HEK293 (cell line): ENCODE results near the gene ATP6AP2.

ENCODE experiments used
- CTCF ChIA-PET: fragments of 350-600 bp; formaldehyde crosslinking; extraction: SDS; loops from one replicate; lab custom pipeline; 2021; ENCODE audit warnings: antibody characterized with exemption; lab: Yijun Ruan, JAX
- POLR2A ChIA-PET: fragments of 300-600 bp; formaldehyde crosslinking; extraction: SDS; loops from one replicate; lab custom pipeline; 2020; ENCODE audit warnings: antibody characterized with exemption, inconsistent platforms; lab: Yijun Ruan, JAX
- H3K27ac ChIP-seq: fragments of 200-500 bp; sonication (Bioruptor generic); 2 replicates; pipeline ENCODE4 v1.5.1; 2014; ENCODE audit warnings: low read depth, low read length, control low read depth, inconsistent platforms; ENCODE audit errors: extremely low read depth
- H3K36me3 ChIP-seq, 2 experiments: fragments of 200-500 bp in 1 of 2; sonication (Bioruptor generic) in 1 of 2; 1 replicate in 1 of 2; 2 replicates in 1 of 2; pipeline ENCODE4 v1.5.1; 2014 to 2017; ENCODE audit warnings: inconsistent platforms in 2 of 2, low read length in 2 of 2; ENCODE audit not compliant: control insufficient read depth in 2 of 2, insufficient read depth in 1 of 2
- H3K4me1 ChIP-seq: fragments of 200-500 bp; sonication (Bioruptor generic); 2 replicates; pipeline ENCODE4 v1.5.1; 2014; ENCODE audit warnings: mild to moderate bottlenecking, low read length, inconsistent platforms; ENCODE audit not compliant: control insufficient read depth, insufficient read depth
- H3K4me3 ChIP-seq: 2 replicates; pipeline ENCODE4 v1.5.1; 2011; ENCODE audit warnings: low read depth, mild to moderate bottlenecking, control low read depth, low read length, moderate library complexity
- H3K9me3 ChIP-seq: fragments of 200-500 bp; sonication (Bioruptor generic); 2 replicates; pipeline ENCODE4 v1.5.1; 2014; ENCODE audit warnings: low read depth, low read length, inconsistent platforms; ENCODE audit not compliant: control insufficient read depth, insufficient read depth
- ELK4 ChIP-seq: IDR thresholded peaks from 2 replicates; pipeline ENCODE4 v1.6.1; 2011; ENCODE audit warnings: mild to moderate bottlenecking, low read depth, low read length, borderline replicate concordance
- ZBTB17 ChIP-seq: fragments of 450-650 bp; formaldehyde crosslinking; IDR thresholded peaks from 2 replicates; pipeline ENCODE4 v1.5.1; 2016; ENCODE audit warnings: missing biosample characterization, missing genetic modification characterization
- ZBTB20 ChIP-seq: fragments of 450-650 bp; formaldehyde crosslinking; IDR thresholded peaks from 2 replicates; pipeline ENCODE4 v1.5.1; 2016; ENCODE audit warnings: missing biosample characterization, missing genetic modification characterization
- ZBTB48 ChIP-seq: fragments of 450-650 bp; formaldehyde crosslinking; IDR thresholded peaks from 2 replicates; pipeline ENCODE4 v1.5.1; 2016; ENCODE audit warnings: missing biosample characterization, missing genetic modification characterization
- ZBTB6 ChIP-seq: fragments of 450-650 bp; formaldehyde crosslinking; IDR thresholded peaks from 2 replicates; pipeline ENCODE4 v1.5.1; 2017; ENCODE audit warnings: missing biosample characterization, missing genetic modification characterization
- ZFHX2 ChIP-seq: fragments of 450-650 bp; formaldehyde crosslinking; conservative IDR thresholded peaks from 2 replicates; pipeline ENCODE4 v1.5.1; 2016; ENCODE audit warnings: missing biosample characterization, missing genetic modification characterization
- ZFP3 ChIP-seq: fragments of 450-650 bp; formaldehyde crosslinking; IDR thresholded peaks from 2 replicates; pipeline ENCODE4 v1.5.1; 2016; ENCODE audit warnings: low read depth, missing biosample characterization, missing genetic modification characterization
- ZNF10 ChIP-seq: fragments of 450-650 bp; formaldehyde crosslinking; IDR thresholded peaks from 2 replicates; pipeline ENCODE4 v1.5.1; 2017; ENCODE audit warnings: missing biosample characterization, missing genetic modification characterization
- ZNF132 ChIP-seq: fragments of 450-650 bp; formaldehyde crosslinking; IDR thresholded peaks from 2 replicates; pipeline ENCODE4 v1.5.1; 2017; ENCODE audit warnings: missing biosample characterization, missing genetic modification characterization, borderline replicate concordance
- ZNF146 ChIP-seq: fragments of 450-650 bp; formaldehyde crosslinking; IDR thresholded peaks from 2 replicates; pipeline ENCODE4 v1.5.1; 2016; ENCODE audit warnings: missing biosample characterization, missing genetic modification characterization
- ZNF26 ChIP-seq: fragments of 450-650 bp; formaldehyde crosslinking; IDR thresholded peaks from 2 replicates; pipeline ENCODE4 v1.5.1; 2016; ENCODE audit warnings: missing biosample characterization, missing genetic modification characterization
- ZNF266 ChIP-seq: fragments of 450-650 bp; formaldehyde crosslinking; IDR thresholded peaks from 2 replicates; pipeline ENCODE4 v1.5.1; 2016; ENCODE audit warnings: missing biosample characterization, missing genetic modification characterization, low read depth
- ZNF280C ChIP-seq: fragments of 450-650 bp; formaldehyde crosslinking; IDR thresholded peaks from 2 replicates; pipeline ENCODE4 v1.5.1; 2016; ENCODE audit warnings: missing biosample characterization, missing genetic modification characterization
- ZNF335 ChIP-seq: fragments of 450-650 bp; formaldehyde crosslinking; conservative IDR thresholded peaks from 2 replicates; pipeline ENCODE4 v1.5.1; 2016; ENCODE audit warnings: missing biosample characterization, missing genetic modification characterization
- ZNF341 ChIP-seq: fragments of 450-650 bp; formaldehyde crosslinking; IDR thresholded peaks from 2 replicates; pipeline ENCODE4; 2016; ENCODE audit warnings: low read depth, missing biosample characterization, missing genetic modification characterization
- ZNF404 ChIP-seq: fragments of 450-650 bp; formaldehyde crosslinking; IDR thresholded peaks from 2 replicates; pipeline ENCODE4 v1.5.1; 2017; ENCODE audit warnings: missing biosample characterization, missing genetic modification characterization
- ZNF416 ChIP-seq: fragments of 450-650 bp; formaldehyde crosslinking; IDR thresholded peaks from 2 replicates; pipeline ENCODE4 v1.5.1; 2016; ENCODE audit warnings: missing biosample characterization, missing genetic modification characterization
- ZNF510 ChIP-seq: fragments of 450-650 bp; formaldehyde crosslinking; IDR thresholded peaks from 2 replicates; pipeline ENCODE4 v1.5.1; 2018; ENCODE audit warnings: mild to moderate bottlenecking, missing genetic modification characterization, missing biosample characterization; ENCODE audit not compliant: insufficient replicate concordance
- ZNF692 ChIP-seq: fragments of 450-650 bp; formaldehyde crosslinking; IDR thresholded peaks from 2 replicates; pipeline ENCODE4 v1.5.1; 2016; ENCODE audit warnings: missing biosample characterization, missing genetic modification characterization
- ZNF76 ChIP-seq: fragments of 450-650 bp; formaldehyde crosslinking; IDR thresholded peaks from 2 replicates; pipeline ENCODE4; 2016; ENCODE audit warnings: low read depth, missing biosample characterization, missing genetic modification characterization, borderline replicate concordance
- ZSCAN23 ChIP-seq: fragments of 450-650 bp; formaldehyde crosslinking; IDR thresholded peaks from 2 replicates; pipeline ENCODE4 v1.5.1; 2016; ENCODE audit warnings: missing biosample characterization, missing genetic modification characterization

ATP6AP2 gene

GRCh38 chrX:40632199-40632598 lies 51.4 kb downstream of the ATP6AP2 start (continued):
- TF ChIP-seq ZNF280C (tag by site-specific recombination), result no peak
- TF ChIP-seq ZNF335 (tag by site-specific recombination), result no peak
- TF ChIP-seq ZNF416 (tag by site-specific recombination), result no peak

- Histone ChIP-seq H3K27ac (no peak overlapping the region), H3K4me3 (no peak overlapping the region), H3K4me1 (no peaks in the 10 kb centered on the region), H3K9me3 (no peaks in the 10 kb centered on the region), H3K36me3 (peaks cover 57 to 92% of the 10 kb centered on the region in 2 experiments)
- ChIA-PET CTCF (interaction anchor here (0.7 to 1.5 kb wide), 2 partner anchors 70 to 94 kb away, joined by 3 read pairs; no protein-coding TSS in a partner anchor), POLR2A (no interaction called here)
- no peak for TF ChIP-seq ZNF341 (tag by site-specific recombination)
- no peak for TF ChIP-seq ZBTB48 (tag by site-specific recombination)
- TF ChIP-seq ZNF266 (tag by site-specific recombination), result no peak
These were observed 56.9 kb downstream of the ATP6AP2 start for GRCh38 chrX:40637687-40638086.

GRCh38 chrX:40644176-40644575 lies 63.4 kb downstream of the ATP6AP2 start:
- CTCF ChIA-PET, result no interaction called here
- H3K9me3 ChIP-seq, result no peaks in the 10 kb centered on the region
- peaks cover 6% of the 10 kb centered on the region for H3K4me1 ChIP-seq
- POLR2A ChIA-PET, result no interaction called here
- H3K4me3 ChIP-seq, result no peak overlapping the region
- no peak overlapping the region for H3K27ac ChIP-seq
- H3K36me3 ChIP-seq, result peaks cover 37 to 44% of the 10 kb centered on the region in 2 experiments
- TF ChIP-seq ZSCAN23 (tag by site-specific recombination) (no peak), ZNF510 (tag by site-specific recombination) (no peak), ZNF146 (tag by site-specific recombination) (no peak), ZNF132 (tag by site-specific recombination) (no peak), ZFP3 (tag by site-specific recombination) (no peak), ZNF26 (no peak), ELK4 (no peak), ZNF76 (tag by site-specific recombination) (no peak)

GRCh38 chrX:40644821-40645358 lies 64.1 kb downstream of the ATP6AP2 start:
- Histone ChIP-seq H3K4me1 (peaks cover 6% of the 10 kb centered on the region), H3K27ac (no peak overlapping the region; the same call in 1 of the 2 replicates), H3K4me3 (no peak overlapping the region), H3K36me3 (peaks cover 34 to 37% of the 10 kb centered on the region in 2 experiments), H3K9me3 (no peaks in the 10 kb centered on the region)
- ChIA-PET POLR2A (no interaction called here), CTCF (interaction anchor here (0.7 kb wide), 1 partner anchor 214 kb away, joined by 3 read pairs; no protein-coding TSS in a partner anchor)
- TF ChIP-seq ZNF692 (tag by site-specific recombination), result 0 out of 2 replicates have a peak, but pooled peaks have one; percentile 13
- peak; percentile 35; the same call in 1 of the 2 replicates for TF ChIP-seq ZBTB20 (tag by site-specific recombination)
- peak; percentile 47 for TF ChIP-seq ZFHX2
- peak; percentile 70; the same call in 1 of the 2 replicates for TF ChIP-seq ZNF10 (tag by site-specific recombination)
- no peak for TF ChIP-seq ZNF404 (tag by site-specific recombination)
- no peak for TF ChIP-seq ZBTB6
- TF ChIP-seq ZBTB17 (tag by site-specific recombination), result peak; percentile 89
